ENCODE data around the gene GABRG3.

GABRG3 gene

DNA sequence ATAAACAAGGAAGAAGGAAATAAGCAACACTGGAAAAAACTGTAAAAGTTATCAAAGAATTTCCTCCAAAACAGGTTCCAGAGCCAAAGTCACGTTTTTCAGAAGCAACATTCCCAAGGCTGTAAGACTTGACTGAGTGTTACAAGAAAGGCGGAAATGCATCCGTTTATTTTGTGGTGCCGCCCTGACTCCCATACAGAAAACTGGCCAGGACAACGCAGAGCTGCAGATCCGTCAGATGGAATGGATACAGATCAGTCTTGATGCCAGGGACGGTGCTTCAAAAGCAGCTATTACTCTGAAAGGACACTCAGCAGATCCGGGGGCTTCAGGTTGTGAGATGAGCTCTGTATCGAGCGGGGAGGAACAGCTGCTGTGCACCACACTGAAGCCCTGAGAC lies 83.4 kb downstream of the GABRG3 start:
- DNase-seq (ENCODE audit: insufficient read length, low spot score), result no peak
- no peak for FAIRE-seq
- TF ChIP-seq POLR2A (IDR thresholded peaks at IDR 0.05; ENCODE audit: low read depth, low read length) (no peak), TAF1 (IDR thresholded peaks at IDR 0.05; ENCODE audit: low read depth, low read length) (no peak), POLR2AphosphoS5 (IDR thresholded peaks at IDR 0.05; ENCODE audit: low read depth, low read length) (no peak), SPI1 (IDR thresholded peaks at IDR 0.05; ENCODE audit: low read depth, low read length) (no peak), POU2F2 (IDR thresholded peaks at IDR 0.05; ENCODE audit: low read depth, low read length) (no peak)

DNA sequence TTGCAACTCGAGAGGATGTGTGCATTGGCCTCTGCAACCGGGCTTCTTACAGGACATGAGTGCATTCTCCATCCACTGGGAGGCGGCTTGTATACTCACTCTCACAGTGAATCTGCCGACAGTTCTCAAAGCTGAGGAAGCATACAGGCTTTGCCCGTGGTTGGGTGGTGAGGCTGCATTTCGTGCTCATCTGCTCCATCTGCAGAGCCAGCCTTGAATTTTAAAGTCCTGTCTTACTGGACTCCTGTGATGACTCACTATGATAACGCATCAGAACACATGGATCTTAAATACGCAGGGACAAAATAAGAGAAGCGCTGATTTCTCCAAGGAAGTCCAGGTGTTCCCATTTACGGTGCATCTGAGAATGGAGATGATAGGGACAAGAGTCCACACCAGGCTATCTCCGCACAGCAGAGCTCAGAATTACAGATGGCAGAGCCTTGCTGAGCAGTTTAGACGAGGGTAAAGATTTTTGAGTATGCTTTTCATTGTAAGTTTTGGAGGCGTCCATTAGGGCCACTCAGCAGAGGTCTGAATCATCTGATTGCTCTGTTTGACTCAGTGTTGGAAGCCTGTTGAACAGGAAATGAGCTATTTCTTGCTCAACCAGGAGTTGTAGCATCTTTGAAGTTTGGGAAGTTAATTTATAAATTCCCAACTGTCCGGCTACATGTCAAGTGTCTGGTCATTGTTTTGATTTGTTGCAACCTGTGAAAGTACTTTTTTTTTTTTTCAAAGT lies 87.1 kb downstream of the GABRG3 start:
- DNase-seq (ENCODE audit: insufficient read length, low spot score) (no peak), FAIRE-seq (no peak)
- TF ChIP-seq SPI1 (IDR thresholded peaks at IDR 0.05; ENCODE audit: low read depth, low read length) (no peak), POU2F2 (IDR thresholded peaks at IDR 0.05; ENCODE audit: low read depth, low read length) (no peak), POLR2AphosphoS5 (IDR thresholded peaks at IDR 0.05; ENCODE audit: low read depth, low read length) (no peak), PAX5 (IDR thresholded peaks at IDR 0.05; ENCODE audit: insufficient read depth, low read length, severe bottlenecking) (no peak), POLR2A (IDR thresholded peaks at IDR 0.05; ENCODE audit: low read depth, low read length) (no peak), TAF1 (IDR thresholded peaks at IDR 0.05; ENCODE audit: low read depth, low read length) (no peak)

DNA sequence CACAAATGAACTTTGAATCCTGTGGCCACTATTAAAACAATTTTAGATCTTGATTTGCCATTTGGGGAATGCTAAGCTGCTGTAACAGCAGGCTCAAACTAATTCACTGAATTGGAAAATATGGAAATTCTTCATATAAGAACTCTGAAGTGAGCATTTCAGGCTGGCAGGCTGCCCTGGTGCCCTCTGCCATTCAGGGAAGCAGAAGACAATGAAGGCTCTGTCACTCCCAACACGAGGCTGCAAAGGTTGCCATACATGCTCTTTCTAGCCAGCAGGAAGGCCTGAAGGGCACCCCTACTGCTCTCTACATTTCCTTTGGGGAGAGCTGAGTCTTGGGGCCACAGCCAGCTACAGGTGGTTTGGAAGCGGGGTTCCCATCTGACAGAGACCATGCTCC lies 88.0 kb downstream of the GABRG3 start:
- FAIRE-seq (no peak), DNase-seq (ENCODE audit: insufficient read length, low spot score) (no peak)
- no peak for TF ChIP-seq SPI1 (IDR thresholded peaks at IDR 0.05; ENCODE audit: low read depth, low read length)
- no peak for TF ChIP-seq POU2F2 (IDR thresholded peaks at IDR 0.05; ENCODE audit: low read depth, low read length)
- TF ChIP-seq TAF1 (IDR thresholded peaks at IDR 0.05; ENCODE audit: low read depth, low read length), result no peak
- TF ChIP-seq POLR2AphosphoS5 (IDR thresholded peaks at IDR 0.05; ENCODE audit: low read depth, low read length), result no peak
- TF ChIP-seq POLR2A (IDR thresholded peaks at IDR 0.05; ENCODE audit: low read depth, low read length), result no peak
- TF ChIP-seq PAX5 (IDR thresholded peaks at IDR 0.05; ENCODE audit: insufficient read depth, low read length, severe bottlenecking), result no peak

DNA sequence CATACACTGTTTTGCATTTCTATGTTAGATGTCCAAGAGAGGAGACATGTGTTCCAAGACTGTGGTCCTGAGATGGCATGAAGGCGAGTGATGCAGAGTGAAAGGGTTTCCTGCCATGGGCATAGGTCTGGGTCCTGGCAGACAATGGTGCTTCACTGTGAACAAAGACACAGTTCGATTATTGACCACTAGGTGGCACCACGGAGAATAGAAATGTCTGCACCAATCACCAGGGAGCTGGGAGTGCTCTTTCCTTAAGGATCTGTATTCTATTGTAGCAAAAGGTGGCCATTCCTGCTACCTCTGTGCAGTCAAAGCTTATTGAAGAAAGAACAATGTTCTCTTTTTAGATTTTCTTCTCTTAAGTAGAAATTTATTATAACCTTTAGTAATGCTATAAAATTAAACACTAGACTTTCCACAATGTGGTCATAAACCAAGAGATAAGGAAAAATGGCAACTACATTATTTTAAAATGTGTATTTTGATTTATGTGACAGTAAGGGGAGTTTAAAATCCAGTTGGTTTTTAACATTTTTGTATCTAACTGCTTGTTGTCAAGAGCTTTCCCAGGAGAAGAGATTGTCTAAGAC lies 88.7 kb downstream of the GABRG3 start:
- FAIRE-seq, result no peak
- TF ChIP-seq PAX5 (IDR thresholded peaks at IDR 0.05; ENCODE audit: insufficient read depth, low read length, severe bottlenecking), result no peak
- no peak for TF ChIP-seq SPI1 (IDR thresholded peaks at IDR 0.05; ENCODE audit: low read depth, low read length)
- no peak for TF ChIP-seq POLR2A (IDR thresholded peaks at IDR 0.05; ENCODE audit: low read depth, low read length)
- no peak for TF ChIP-seq POLR2AphosphoS5 (IDR thresholded peaks at IDR 0.05; ENCODE audit: low read depth, low read length)
- TF ChIP-seq TAF1 (IDR thresholded peaks at IDR 0.05; ENCODE audit: low read depth, low read length), result no peak
- no peak for TF ChIP-seq POU2F2 (IDR thresholded peaks at IDR 0.05; ENCODE audit: low read depth, low read length)

DNA sequence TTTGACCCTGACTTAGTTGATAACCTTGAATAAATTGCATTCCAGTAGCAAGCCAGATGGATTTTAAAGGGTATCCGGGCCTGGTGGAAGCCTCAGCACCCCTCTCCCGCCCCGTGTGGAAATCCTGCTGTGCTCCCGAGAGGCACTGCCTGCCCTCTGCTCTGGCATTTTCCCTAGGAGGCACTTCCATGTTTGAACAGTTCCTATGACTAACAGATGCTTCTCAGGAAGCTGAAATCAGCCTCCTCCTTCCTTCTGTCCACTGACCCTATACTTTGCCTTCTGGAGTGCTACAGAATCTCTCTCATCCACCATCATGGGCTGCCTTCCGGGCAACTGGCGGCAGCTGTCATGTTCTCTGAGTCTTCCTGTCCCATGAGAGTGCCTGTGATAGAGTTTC lies 90.8 kb downstream of the GABRG3 start:
- no peak for DNase-seq (ENCODE audit: insufficient read length, low spot score)
- FAIRE-seq, result no peak
- TF ChIP-seq POU2F2 (IDR thresholded peaks at IDR 0.05; ENCODE audit: low read depth, low read length), result no peak
- TF ChIP-seq POLR2A (IDR thresholded peaks at IDR 0.05; ENCODE audit: low read depth, low read length), result no peak
- no peak for TF ChIP-seq POLR2AphosphoS5 (IDR thresholded peaks at IDR 0.05; ENCODE audit: low read depth, low read length)
- no peak for TF ChIP-seq TAF1 (IDR thresholded peaks at IDR 0.05; ENCODE audit: low read depth, low read length)
- no peak for TF ChIP-seq PAX5 (IDR thresholded peaks at IDR 0.05; ENCODE audit: insufficient read depth, low read length, severe bottlenecking)
- TF ChIP-seq SPI1 (IDR thresholded peaks at IDR 0.05; ENCODE audit: low read depth, low read length), result no peak

More for the DNA sequence above, 88.7 kb downstream of the GABRG3 start:
- DNase-seq (ENCODE audit: insufficient read length, low spot score), result peak; percentile 39

DNA sequence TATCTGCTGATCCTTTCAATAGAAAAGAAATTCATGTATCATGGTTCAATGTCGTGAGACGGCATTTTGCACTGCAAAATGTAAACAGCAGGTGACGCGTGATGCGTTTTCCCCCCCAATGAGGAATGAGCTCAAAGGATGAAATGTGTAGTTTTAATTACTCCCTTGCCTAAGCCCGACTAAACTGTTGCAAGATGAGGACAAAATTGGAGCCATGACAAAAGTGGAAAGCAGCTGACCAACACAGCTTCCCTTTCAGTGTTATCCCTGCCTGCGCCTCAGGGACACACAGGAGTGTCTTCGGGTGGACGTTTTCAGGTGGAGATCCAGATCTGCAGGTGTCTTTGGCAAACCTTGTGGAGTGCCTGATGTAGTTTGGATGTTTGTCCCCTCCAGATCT lies 92.0 kb downstream of the GABRG3 start:
- TF ChIP-seq PAX5 (IDR thresholded peaks at IDR 0.05; ENCODE audit: insufficient read depth, low read length, severe bottlenecking) (no peak), TAF1 (IDR thresholded peaks at IDR 0.05; ENCODE audit: low read depth, low read length) (no peak), SPI1 (IDR thresholded peaks at IDR 0.05; ENCODE audit: low read depth, low read length) (no peak), POU2F2 (IDR thresholded peaks at IDR 0.05; ENCODE audit: low read depth, low read length) (no peak), POLR2AphosphoS5 (IDR thresholded peaks at IDR 0.05; ENCODE audit: low read depth, low read length) (no peak), POLR2A (IDR thresholded peaks at IDR 0.05; ENCODE audit: low read depth, low read length) (no peak)
- DNase-seq (ENCODE audit: insufficient read length, low spot score) (no peak), FAIRE-seq (no peak)

DNA sequence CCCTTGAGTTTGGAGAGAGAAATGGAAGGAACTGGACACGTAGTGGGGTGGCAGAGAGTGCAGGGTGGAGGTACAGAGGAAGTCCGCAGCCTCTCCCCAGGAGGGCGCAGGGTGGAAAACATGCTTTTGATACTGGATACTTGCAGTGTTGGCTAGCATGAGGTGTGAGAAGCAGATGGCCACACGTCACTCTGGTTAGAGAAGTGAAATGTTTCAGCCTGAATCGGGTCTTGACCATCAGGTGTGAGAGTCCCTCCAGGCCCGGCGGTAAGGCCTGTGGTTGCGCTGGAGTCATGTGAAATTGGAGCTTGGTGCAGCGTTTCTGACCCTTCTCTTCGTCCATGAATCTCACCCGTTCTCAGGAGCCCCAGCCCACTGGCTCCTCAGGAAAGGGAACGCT lies 93.1 kb downstream of the GABRG3 start:
- FAIRE-seq (no peak), DNase-seq (ENCODE audit: insufficient read length, low spot score) (no peak)
- no peak for TF ChIP-seq PAX5 (IDR thresholded peaks at IDR 0.05; ENCODE audit: insufficient read depth, low read length, severe bottlenecking)
- TF ChIP-seq POLR2AphosphoS5 (IDR thresholded peaks at IDR 0.05; ENCODE audit: low read depth, low read length), result no peak
- TF ChIP-seq POLR2A (IDR thresholded peaks at IDR 0.05; ENCODE audit: low read depth, low read length), result no peak
- no peak for TF ChIP-seq TAF1 (IDR thresholded peaks at IDR 0.05; ENCODE audit: low read depth, low read length)
- no peak for TF ChIP-seq SPI1 (IDR thresholded peaks at IDR 0.05; ENCODE audit: low read depth, low read length)
- no peak for TF ChIP-seq POU2F2 (IDR thresholded peaks at IDR 0.05; ENCODE audit: low read depth, low read length)

DNA sequence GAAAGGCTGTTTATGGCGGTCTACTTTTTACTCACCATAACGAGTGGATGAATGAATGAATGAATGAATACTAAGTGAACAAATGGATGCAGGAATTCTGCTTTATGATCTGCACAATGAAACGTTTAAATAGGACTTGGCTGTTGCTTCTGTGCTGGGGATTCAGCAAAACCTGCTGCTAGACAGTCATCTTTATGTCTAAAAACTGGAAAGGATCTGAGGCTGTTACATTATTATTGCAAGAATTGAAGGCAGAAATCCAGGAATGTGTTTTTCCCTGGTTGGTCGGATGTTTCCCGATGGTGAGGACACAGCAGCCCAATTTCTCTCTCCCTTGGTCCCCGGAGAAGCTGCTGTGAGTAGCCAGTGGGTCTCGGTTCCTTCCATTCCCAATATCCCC lies 94.2 kb downstream of the GABRG3 start:
- no peak for DNase-seq (ENCODE audit: insufficient read length, low spot score)
- TF ChIP-seq TAF1 (IDR thresholded peaks at IDR 0.05; ENCODE audit: low read depth, low read length), result no peak
- no peak for FAIRE-seq

DNA sequence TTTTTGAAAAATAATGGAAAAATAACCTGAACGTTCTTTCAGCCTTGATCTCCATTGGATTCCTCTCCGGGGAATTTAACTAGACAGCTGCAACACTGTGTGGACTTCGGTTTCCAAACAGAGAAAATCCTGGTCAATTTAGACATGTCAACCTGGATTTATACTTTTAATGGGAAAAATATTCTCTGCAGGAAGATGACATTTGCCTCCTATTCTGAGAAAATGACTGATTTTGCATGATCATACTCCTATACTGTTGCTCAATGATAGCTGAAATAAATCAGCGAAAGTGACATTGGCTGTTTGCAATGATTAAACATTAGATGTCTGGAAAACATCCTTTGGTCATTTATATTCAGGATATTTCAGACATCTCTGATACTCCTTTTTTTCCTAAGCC lies 94.8 kb downstream of the GABRG3 start:
- TF ChIP-seq POLR2AphosphoS5 (IDR thresholded peaks at IDR 0.05; ENCODE audit: low read depth, low read length) (no peak), POLR2A (IDR thresholded peaks at IDR 0.05; ENCODE audit: low read depth, low read length) (no peak), SPI1 (IDR thresholded peaks at IDR 0.05; ENCODE audit: low read depth, low read length) (no peak), POU2F2 (IDR thresholded peaks at IDR 0.05; ENCODE audit: low read depth, low read length) (no peak), PAX5 (IDR thresholded peaks at IDR 0.05; ENCODE audit: insufficient read depth, low read length, severe bottlenecking) (no peak), TAF1 (IDR thresholded peaks at IDR 0.05; ENCODE audit: low read depth, low read length) (no peak)
- no peak for FAIRE-seq
- DNase-seq (ENCODE audit: insufficient read length, low spot score), result no peak

DNA sequence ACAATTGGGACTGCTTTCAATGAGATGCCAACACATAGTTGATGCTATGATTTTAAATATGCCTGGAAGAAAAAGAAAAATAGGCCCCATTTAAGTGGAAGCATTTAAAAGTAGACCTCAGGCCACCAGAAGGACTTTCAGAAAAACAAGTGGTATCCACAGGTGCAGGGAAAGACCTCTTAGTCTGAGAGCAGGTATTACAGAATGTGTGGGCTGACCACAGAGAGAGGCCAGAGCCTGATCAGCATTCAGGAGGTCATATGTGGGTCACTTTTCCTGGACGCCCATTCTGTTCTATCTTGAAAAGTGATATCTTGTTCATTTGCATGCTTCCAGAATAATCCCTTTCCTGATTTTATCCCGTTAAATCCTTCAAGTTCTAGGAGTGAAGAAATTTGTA lies 95.5 kb downstream of the GABRG3 start:
- FAIRE-seq (no peak), DNase-seq (ENCODE audit: insufficient read length, low spot score) (no peak)
- no peak for TF ChIP-seq POLR2AphosphoS5 (IDR thresholded peaks at IDR 0.05; ENCODE audit: low read depth, low read length)
- no peak for TF ChIP-seq TAF1 (IDR thresholded peaks at IDR 0.05; ENCODE audit: low read depth, low read length)
- no peak for TF ChIP-seq SPI1 (IDR thresholded peaks at IDR 0.05; ENCODE audit: low read depth, low read length)
- no peak for TF ChIP-seq PAX5 (IDR thresholded peaks at IDR 0.05; ENCODE audit: insufficient read depth, low read length, severe bottlenecking)
- no peak for TF ChIP-seq POLR2A (IDR thresholded peaks at IDR 0.05; ENCODE audit: low read depth, low read length)
- TF ChIP-seq POU2F2 (IDR thresholded peaks at IDR 0.05; ENCODE audit: low read depth, low read length), result no peak

All from GM12891 (cell line).